Hematopoietic multipotent progenitor cell treated with erythropoietin and hydrocortisone succinate and interleukin-3 and kit ligand, for 17 days (in vitro differentiated cells): ENCODE measurements around the gene ANKRD33B.

Experiments used
- DNase-seq: peaks from one replicate; pipeline ENCODE4 v3.0.0-alpha.2; 2015; ENCODE audit warnings: low spot score

Gene ANKRD33B

DNA sequence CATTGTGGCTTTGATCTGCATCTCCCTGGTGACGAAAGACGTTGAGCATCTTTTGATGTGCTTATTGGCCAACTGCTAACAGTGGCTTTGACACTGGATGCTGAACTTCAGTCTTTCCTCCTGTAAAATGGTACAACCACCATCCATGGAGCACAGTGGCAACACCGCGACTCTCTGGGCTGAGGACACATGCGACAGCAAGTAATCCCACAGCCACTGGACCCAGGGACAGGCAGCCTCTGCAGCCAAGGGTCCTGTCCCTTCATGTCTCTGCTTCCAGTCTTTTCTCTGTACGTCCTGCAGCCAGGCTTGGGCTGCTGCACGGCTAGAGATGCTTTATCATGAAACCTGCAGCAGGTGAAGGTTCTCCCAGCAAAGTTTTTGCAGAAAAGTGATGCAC lies 113.7 kb downstream of the ANKRD33B start:
- DNase-seq, result no peak

DNA sequence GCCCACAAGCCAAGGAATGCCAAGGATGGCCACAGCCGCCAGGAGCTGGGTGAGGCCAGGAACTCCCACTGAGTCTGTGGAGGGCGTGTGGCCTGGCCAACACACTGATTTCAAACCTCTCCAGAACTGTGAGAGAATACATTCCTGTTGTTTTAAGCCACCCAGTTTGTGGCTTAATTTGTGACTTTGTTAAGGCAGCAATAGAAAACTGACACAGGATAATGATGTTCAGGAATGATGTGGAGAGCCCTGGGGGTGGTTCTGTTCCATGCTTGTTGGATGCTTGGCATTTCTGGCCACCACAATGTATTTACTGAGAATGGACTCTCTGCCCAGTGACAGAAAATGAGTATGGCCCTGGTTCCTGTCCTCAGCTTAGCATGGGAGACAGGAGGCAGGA lies 114.4 kb downstream of the ANKRD33B start:
- no peak for DNase-seq

- DNase-seq, result no peak
Observed at GRCh38 chr5:10679336-10679988, 115.6 kb downstream of the ANKRD33B start.

GRCh38 chr5:10680876-10681481 lies 117.1 kb downstream of the ANKRD33B start:
- no peak for DNase-seq

DNA sequence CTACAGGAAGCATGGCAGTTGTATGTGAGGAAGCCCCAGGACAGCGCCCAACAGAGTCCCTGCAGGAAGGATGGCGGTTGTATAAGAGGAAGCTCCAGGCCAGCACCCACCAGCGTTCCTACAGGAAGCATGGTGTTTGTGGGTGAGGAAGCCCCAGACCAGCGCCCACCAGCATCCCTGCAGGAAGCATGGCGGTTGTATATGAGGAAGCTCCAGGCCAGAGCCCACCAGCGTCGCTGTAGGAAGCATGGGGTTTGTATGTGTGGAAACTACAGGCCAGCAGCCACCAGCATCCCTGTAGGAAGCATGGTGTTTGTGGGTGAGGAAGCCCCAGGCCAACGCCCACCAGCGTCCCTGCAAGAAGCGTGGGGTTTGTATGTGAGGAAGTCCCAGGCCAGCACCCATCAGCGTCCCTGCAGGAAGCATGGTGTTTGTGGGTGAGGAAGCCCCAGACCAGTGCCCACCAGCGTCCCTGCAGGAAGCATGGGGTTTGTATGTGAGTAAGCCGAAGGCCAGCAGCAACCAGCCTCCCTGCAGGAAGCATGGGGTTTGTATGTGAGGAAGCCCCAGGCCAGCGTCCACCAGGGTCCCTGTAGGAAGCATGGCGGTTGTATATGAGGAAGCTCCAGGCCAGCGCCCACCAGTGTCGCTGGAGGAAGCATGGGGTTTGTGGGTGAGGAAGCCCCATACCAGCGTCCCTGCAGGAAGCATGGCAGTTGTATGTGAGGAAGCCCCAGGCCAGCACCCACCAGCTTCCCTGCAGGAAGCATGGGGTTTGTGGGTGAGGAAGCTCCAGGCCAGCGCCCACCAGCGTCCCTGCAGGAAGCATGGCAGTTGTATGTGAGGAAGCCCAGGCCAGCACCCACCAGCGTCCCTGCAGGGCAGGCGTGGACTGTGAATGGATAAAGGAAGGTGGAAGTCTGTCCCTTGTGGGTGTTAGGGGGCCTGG lies 118.1 kb downstream of the ANKRD33B start:
- DNase-seq, result no peak

- no peak for DNase-seq
Observed at GRCh38 chr5:10682801-10683525, 119.1 kb downstream of the ANKRD33B start.

DNA sequence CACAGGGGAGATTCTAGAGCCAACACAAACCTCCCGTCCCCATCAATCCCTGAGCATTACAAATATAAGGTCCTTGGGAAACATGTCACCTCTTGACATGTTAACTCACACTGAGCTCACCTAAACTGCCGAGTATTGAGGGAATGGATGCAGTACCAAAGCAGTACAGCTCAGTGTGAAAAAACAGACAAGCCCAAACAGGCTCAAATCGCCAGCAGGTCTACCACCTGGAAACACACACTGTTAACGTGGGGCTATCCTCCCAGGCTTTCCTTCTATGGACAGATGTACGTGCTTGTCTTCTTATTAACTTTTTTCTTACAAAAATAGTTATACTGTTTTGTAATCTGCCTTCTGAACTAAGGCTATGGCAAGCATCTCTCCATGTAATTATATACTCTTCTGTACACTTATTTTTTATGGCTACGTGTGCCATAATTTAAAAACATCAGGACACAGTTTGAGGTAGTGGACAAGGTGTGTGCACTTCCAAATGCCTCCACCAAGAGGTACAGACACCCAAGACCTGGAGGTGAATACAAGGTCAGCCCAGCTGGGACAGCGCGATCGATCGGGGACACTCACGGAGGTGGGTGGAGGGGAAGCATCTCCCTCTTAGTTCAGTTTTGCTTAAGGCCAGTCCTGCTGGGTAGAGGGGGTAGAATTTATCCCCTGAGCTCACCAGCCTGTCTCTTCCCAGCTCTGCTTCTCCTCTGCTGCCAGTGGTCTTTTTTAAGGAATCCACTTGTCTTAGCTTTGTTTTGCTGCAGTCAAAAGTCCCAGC lies 120.6 kb downstream of the ANKRD33B start:
- DNase-seq, result no peak

DNA sequence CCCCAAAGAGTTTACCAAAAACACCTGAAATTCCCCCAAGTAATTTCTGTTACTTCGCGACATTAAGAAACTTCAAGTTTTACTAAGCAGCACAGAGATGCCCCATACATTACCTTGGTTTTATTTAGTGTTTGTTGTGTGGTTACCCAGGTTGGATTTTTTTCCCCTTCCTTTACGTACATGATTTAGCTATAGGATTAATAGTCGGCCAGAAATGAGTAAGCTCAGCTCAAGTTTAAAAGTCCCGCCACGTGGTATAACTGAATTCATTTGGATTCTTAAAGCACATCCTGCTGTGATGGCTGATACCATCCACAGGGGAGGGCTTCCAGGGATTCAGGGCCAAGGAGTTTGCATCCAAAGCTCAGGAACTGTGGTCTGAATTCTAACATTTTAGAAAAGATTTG lies 121.2 kb downstream of the ANKRD33B start:
- DNase-seq, result no peak

DNA sequence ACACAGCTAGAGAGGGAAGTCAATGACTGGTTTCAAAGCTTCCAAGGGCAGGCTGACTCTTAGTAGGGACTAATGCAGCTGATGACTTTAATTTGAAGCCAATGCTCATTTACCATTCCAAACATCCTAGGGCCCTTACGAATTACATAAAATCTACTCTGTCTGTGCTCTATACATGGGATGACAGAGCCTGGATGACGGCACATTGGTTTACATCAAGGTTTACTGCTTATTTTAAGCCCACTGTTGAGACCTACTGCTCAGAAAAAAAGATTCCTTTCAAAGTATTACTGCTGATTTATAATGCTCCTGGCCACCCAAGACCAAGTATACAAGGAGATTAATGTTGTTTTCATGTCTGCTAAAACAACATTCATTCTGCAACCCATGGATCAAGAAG lies 123.0 kb downstream of the ANKRD33B start:
- no peak for DNase-seq

GRCh38 chr5:10688651-10689171 lies 124.8 kb downstream of the ANKRD33B start:
- no peak for DNase-seq

- peak; percentile 60 for DNase-seq
Observed at GRCh38 chr5:10689391-10690081, 125.7 kb downstream of the ANKRD33B start.

- no peak for DNase-seq
Observed at GRCh38 chr5:10690460-10691440, 126.9 kb downstream of the ANKRD33B start.

DNA sequence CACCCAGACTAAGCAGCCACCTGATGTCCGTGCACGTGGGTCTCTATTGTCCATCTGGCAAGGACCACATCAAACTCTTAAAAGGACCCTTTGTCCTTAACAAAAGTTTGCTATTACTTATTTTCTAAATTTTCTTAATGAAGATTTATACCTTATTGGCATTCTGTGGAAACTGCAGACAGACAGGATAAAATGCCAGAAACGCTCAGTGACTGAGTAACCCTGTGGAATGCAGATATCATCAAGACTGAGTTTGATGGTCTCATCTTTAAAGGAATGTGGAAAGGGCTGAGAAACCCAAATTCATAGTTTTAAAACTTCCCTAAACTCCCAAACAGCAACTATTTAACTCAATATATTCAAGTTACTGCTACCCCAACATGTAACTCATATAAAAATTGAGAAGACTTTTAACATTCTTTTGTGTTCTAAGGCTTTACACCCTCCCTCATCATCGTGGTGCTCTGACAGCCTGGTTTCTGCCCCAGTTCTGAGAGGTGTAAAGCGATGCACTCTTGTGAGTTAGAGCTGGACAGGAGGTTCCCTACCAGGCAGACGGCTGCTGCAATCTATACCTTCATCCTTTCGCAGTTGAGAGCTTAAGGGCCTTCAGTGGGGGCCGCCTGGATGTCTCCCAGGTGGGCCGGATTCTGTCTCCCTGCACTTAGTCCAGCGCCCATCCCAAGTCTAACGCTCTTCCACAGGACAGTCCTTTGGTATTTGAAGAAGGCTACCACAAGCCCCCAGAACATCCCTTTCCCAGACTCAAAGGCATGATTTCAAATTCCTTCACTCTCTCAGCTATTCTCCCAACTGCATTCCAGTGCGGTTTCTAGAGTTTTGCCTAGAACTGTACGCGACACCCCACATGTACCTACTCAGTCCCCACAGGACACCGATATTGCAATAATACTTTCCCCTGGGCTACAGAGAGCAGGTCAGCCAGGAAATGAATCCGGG lies 128.2 kb downstream of the ANKRD33B start:
- DNase-seq, result no peak

GRCh38 chr5:10695055-10695649 lies 131.3 kb downstream of the ANKRD33B start:
- DNase-seq, result peak; percentile 78

- no peak for DNase-seq
Observed at GRCh38 chr5:10695759-10696543, 132.1 kb downstream of the ANKRD33B start.

- no peak for DNase-seq
Observed at GRCh38 chr5:10699281-10699874, 135.5 kb downstream of the ANKRD33B start.
